Transverse colon (tissue), 4 donors: ENCODE data around the gene PALM. TPM values are rescaled to one million over a fixed set of nuclear protein-coding genes. Genes with fewer than 3 reads are reported as not detected.
"Not testable (repeated sequence)": the region's sequence is repeated elsewhere in the genome, so short reads cannot be mapped to it uniquely, and the experiment has no call there.

Experiments used
- DNase-seq: peaks from one replicate; pipeline ENCODE4 v3.0.0-alpha.2; 2019
- H3K27ac ChIP-seq, 4 donors: fragments of 200-600 bp; sonication (generic); 2 replicates each; pipeline ENCODE4 v1.5.1; 2016 to 2018; ENCODE audit warnings: inconsistent platforms in 4 of 4
- H3K27me3 ChIP-seq: fragments of 200-600 bp; sonication (generic); 2 replicates; pipeline ENCODE4 v1.5.1; 2017; ENCODE audit warnings: inconsistent platforms
- H3K36me3 ChIP-seq, 4 donors: fragments of 200-600 bp; sonication (generic); 2 replicates each; pipeline ENCODE4 v1.5.1; 2017 to 2019; ENCODE audit warnings: inconsistent platforms in 4 of 4
- H3K4me1 ChIP-seq, 4 donors: fragments of 200-600 bp; sonication (generic); 2 replicates each; pipeline ENCODE4 v1.5.1; 2017 to 2020; ENCODE audit warnings: inconsistent platforms in 4 of 4
- H3K4me3 ChIP-seq, 4 donors: fragments of 200-600 bp; sonication (generic); 1 replicate in 1 of 4; 2 replicates in 3 of 4; pipeline versions ENCODE4 v1.5.1 to v1.6.1; 2017 to 2019; ENCODE audit warnings: inconsistent platforms in 4 of 4
- H3K9me3 ChIP-seq, 2 donors: fragments of 200-600 bp; sonication (generic); 2 replicates each; pipeline ENCODE4 v1.5.1; 2017 to 2019; ENCODE audit warnings: inconsistent platforms in 2 of 2
- EP300 ChIP-seq: sonication (generic); formaldehyde crosslinking; IDR thresholded peaks from one replicate; pipeline ENCODE4 v1.6.1; 2017; ENCODE audit warnings: antibody characterized with exemption, low read depth
- POLR2A ChIP-seq: fragments of 450-650 bp; IDR thresholded peaks from one replicate; pipeline ENCODE4 v1.6.1; 2016; ENCODE audit warnings: antibody characterized with exemption, mild to moderate bottlenecking, moderate library complexity
- POLR2AphosphoS5 ChIP-seq, 3 donors: sonication (generic); formaldehyde crosslinking; IDR thresholded peaks; one replicate each; pipeline ENCODE4 v1.6.1; 2016; ENCODE audit warnings: antibody characterized with exemption in 3 of 3
- WGBS, 2 donors: methylation state at CpG; one replicate each; pipeline ENCODE4 v1.1.5; 2018; ENCODE audit warnings: low coverage in 1 of 2; 5-methylcytosine and 5-hydroxymethylcytosine counted together
- in situ Hi-C, 4 donors: fragments of 200-750 bp; cut with MboI; loops; one replicate each; pipeline versions ENCODE4 v1.15.0 to v1.15.1; 2017; ENCODE audit warnings: low sequenced_read_pairs in 3 of 4, low pct_ligation_motif_present in 1 of 4, low pct_unique_long_range_greater_than_20kb in 1 of 4
- intact Hi-C: fragments of 100-400 bp; cut with DNase I; formaldehyde crosslinking; loops from one replicate; pipeline ENCODE4 v1.15.1; 2023; ENCODE audit warnings: low total_unique reads
- total RNA-seq, 4 donors: library from RNA; depleted of rRNA; stranded (reverse); fragments of >200 nt; gene quantifications; one replicate each; pipeline ENCODE4 v1.1.0, GENCODE V29; 2016
- TF ChIP-seq, protein P1 (sequence below), 5 experiments: fragments of 200-600 bp in 3 of 5; fragments of 450-650 bp in 2 of 5; sonication (generic) in 3 of 5; IDR thresholded peaks; 1 replicate in 2 of 5; 2 replicates in 3 of 5; pipeline ENCODE4 v1.5.1; 2016 to 2017; ENCODE audit warnings: antibody characterized with exemption in 5 of 5, inconsistent platforms in 3 of 5, mild to moderate bottlenecking in 2 of 5, moderate library complexity in 1 of 5

Gene PALM
- total RNA-seq, 4 donors from 2014 or later: 14.1 to 99.3 (median 29.8) TPM

DNA sequence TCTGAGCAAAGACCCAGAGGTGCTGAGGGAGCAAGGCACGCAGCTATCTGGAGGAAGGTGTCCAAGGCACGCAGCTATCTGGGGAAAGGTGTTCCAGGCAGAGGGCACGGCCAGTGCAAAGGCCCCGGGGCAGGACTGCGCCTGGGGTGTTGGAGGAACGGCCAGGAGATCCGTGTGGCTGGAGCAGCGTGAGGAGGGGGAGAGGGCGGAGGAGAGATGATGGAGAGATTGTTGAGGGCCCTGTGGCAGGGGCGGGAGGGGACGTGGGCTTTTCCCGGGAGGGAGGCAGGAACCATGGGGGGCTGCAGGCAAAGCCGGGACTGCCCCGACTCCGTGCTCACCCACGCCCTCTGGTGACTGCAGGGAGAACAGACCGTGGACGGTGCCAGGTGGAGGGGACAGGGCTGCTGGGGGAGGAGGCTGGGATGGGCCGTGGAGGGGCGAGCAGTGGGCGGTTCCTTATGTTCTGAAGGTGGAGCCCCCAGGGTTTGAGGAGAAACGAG, 28.9 kb downstream of the PALM start:
- Histone ChIP-seq H3K27me3 (no peaks in the 10 kb centered on the region), H3K4me3 (no peak overlapping the region), H3K27ac (peak overlapping the region; percentile 73 to 76 (median 74)), H3K4me1 (peaks cover 0 to 41% (median 16%) of the 10 kb centered on the region in 4 donors), H3K9me3 (no peaks in the 10 kb centered on the region), H3K36me3 (no peaks in the 10 kb centered on the region)
- no peak for TF ChIP-seq POLR2AphosphoS5 (IDR thresholded peaks at IDR 0.05)
- TF ChIP-seq EP300: no peak
- TF ChIP-seq, protein P1, sequence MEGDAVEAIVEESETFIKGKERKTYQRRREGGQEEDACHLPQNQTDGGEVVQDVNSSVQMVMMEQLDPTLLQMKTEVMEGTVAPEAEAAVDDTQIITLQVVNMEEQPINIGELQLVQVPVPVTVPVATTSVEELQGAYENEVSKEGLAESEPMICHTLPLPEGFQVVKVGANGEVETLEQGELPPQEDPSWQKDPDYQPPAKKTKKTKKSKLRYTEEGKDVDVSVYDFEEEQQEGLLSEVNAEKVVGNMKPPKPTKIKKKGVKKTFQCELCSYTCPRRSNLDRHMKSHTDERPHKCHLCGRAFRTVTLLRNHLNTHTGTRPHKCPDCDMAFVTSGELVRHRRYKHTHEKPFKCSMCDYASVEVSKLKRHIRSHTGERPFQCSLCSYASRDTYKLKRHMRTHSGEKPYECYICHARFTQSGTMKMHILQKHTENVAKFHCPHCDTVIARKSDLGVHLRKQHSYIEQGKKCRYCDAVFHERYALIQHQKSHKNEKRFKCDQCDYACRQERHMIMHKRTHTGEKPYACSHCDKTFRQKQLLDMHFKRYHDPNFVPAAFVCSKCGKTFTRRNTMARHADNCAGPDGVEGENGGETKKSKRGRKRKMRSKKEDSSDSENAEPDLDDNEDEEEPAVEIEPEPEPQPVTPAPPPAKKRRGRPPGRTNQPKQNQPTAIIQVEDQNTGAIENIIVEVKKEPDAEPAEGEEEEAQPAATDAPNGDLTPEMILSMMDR (IDR thresholded peaks at IDR 0.05): peak; percentile 48 to 77 (median 68)
- no peak for TF ChIP-seq POLR2A
- in situ Hi-C loops (no loop called here), intact Hi-C loops (no loop called here)
- DNase-seq: peak; percentile 72
- 37 to 43% methylated on average over 10 to 22 of the region's 22 CpGs for WGBS, 2 donors

DNA sequence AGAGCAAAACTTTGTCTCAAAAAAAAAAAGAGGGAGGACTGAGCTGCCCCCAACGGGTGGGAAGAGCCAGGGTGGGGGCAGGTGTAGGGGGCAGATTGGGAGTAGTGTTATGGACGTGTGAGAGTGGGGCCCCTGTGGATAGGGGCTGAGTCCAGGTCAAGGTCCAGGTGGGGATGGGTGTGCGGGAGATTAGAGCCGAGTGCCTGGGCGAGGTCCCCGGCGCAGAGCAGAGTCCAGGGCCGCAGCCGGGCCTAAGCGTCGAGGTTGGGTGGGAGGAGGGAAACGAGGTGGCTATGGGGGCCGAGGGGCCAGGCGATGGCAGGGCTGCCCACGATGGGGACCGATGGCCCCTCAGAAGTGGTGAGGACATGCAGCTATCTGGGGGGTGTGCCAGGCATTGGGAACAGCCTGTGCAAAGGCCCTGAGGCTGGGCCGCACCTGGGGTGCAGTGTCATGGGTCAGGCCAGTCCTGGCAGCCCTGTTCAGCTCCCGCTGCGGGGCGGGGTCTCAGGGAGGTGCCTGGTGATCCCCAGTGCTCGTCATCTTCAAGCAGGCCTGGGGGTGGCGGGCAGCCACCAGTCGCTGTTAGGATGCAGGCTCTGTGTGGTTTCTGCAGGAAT, 29.9 kb downstream of the PALM start:
- peak; percentile 85 for DNase-seq
- TF ChIP-seq, protein P1 (IDR thresholded peaks at IDR 0.05): no peak
- TF ChIP-seq POLR2A: peak; percentile 25
- peak; percentile 3 for TF ChIP-seq EP300
- peak in 2 of 3 donors; percentile 45 to 67 for TF ChIP-seq POLR2AphosphoS5 (IDR thresholded peaks at IDR 0.05)
- Histone ChIP-seq H3K27me3 (no peaks in the 10 kb centered on the region), H3K4me1 (peaks cover 0 to 51% (median 19%) of the 10 kb centered on the region in 4 donors), H3K27ac (peak overlapping the region; percentile 73 to 76 (median 74)), H3K4me3 (no peak overlapping the region), H3K36me3 (no peaks in the 10 kb centered on the region), H3K9me3 (no peaks in the 10 kb centered on the region)
- intact Hi-C loops: no loop called here
- in situ Hi-C loops: no loop called here
- 65% methylated on average over 23 of the region's 23 CpGs; no CpG with 5 or more reads in 1 of the 2 donors for WGBS, 2 donors

- 69 to 85% methylated on average over 7 to 36 of the region's 36 CpGs for WGBS, 2 donors
- Histone ChIP-seq H3K9me3 (no peaks in the 10 kb centered on the region), H3K27ac (peak overlapping the region in 1 of 4 donors; percentile 74), H3K4me1 (peaks cover 0 to 52% (median 19%) of the 10 kb centered on the region in 4 donors), H3K36me3 (no peaks in the 10 kb centered on the region), H3K27me3 (no peaks in the 10 kb centered on the region), H3K4me3 (no peak overlapping the region)
- intact Hi-C loops (no loop called here), in situ Hi-C loops (no loop called here)
- TF ChIP-seq POLR2A (no peak), EP300 (no peak), POLR2AphosphoS5 (IDR thresholded peaks at IDR 0.05) (no peak)
- TF ChIP-seq, protein P1 (IDR thresholded peaks at IDR 0.05): no peak
- DNase-seq: no peak
These were observed 31.4 kb downstream of the PALM start for GRCh38 chr19:739998-740715.

DNA sequence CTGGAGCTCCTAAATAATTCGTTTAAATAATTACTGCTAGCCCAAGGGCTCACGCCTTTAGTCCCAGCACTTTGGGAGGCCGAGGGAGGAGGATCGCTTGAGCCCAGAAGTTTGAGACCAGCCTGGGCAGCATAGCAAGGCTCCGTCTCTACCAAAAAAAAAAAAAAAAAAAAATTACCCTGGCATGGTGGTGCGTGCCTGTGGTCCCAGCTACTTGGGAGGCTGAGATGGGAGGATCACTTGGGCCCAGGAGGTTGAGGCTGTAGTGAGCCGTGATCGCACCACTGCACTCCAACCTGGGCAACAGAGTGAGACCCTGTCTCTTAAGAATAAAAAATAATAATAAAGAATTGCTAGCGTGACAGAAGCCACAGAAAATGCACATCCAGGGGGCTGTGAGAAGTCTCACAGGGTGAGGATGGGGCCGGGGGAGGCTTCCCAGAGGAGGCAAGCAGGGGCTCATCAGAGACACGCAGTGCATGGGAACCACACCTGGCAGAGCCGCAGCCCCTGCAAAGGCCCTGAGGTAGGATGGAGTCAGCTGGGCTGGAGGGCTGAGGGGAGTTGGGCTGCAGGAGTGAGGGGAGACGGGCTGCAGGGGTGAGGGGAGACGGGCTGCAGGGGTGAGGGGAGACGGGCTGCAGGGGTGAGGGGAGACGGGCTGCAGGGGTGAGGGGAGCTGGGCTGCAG, 32.2 kb downstream of the PALM start:
- intact Hi-C loops, H3K27me3 ChIP-seq, H3K9me3 ChIP-seq, DNase-seq, H3K27ac ChIP-seq, in situ Hi-C loops, H3K36me3 ChIP-seq, H3K4me3 ChIP-seq: not testable (repeated sequence)
- peaks cover 0 to 52% (median 19%) of the 10 kb centered on the region in 4 donors for H3K4me1 ChIP-seq
- WGBS, 2 donors: 80% methylated on average over 14 of the region's 16 CpGs; no CpG with 5 or more reads in 1 of the 2 donors
